Activated B cell treated with CpG ODN at 0.5 μM for 24 hours (primary cell): ENCODE data around the gene PLCB4. TPM values are rescaled to one million over a fixed set of nuclear protein-coding genes. Genes with fewer than 3 reads are reported as not detected.

Source experiments
- ATAC-seq: fragments of 200-7000 bp; cut with Tn5 transposase; one replicate; pipeline ENCODE4 v1.10.0; 2021; ENCODE audit warnings: low read depth, mild to moderate bottlenecking, moderate library complexity
- CTCF ChIA-PET: fragments of 350-600 bp; sonication (Branson Sonifier 250); formaldehyde crosslinking; loops from one replicate; lab custom pipeline; 2021; ENCODE audit warnings: antibody characterized with exemption; lab: Charles Lee
- POLR2A ChIA-PET: fragments of 350-600 bp; sonication (Branson Sonifier 250); formaldehyde crosslinking; loops from one replicate; lab custom pipeline; 2021; ENCODE audit warnings: antibody characterized with exemption; lab: Charles Lee
- DNase-seq: peaks from one replicate; pipeline ENCODE4 v3.0.0; 2022
- H3K27ac Mint-ChIP-seq: one replicate; pipeline ENCODE4 v1.8.0; 2020; ENCODE audit warnings: mixed read lengths
- H3K27me3 Mint-ChIP-seq: one replicate; pipeline ENCODE4 v1.8.0; 2021; ENCODE audit warnings: mixed read lengths
- H3K36me3 Mint-ChIP-seq: one replicate; pipeline ENCODE4 v1.8.0; 2021; ENCODE audit warnings: low read depth, mixed read lengths
- H3K4me1 Mint-ChIP-seq: one replicate; pipeline ENCODE4 v1.8.0; 2021; ENCODE audit warnings: mixed read lengths
- H3K4me3 Mint-ChIP-seq: one replicate; pipeline ENCODE4 v1.8.0; 2020; ENCODE audit warnings: mild to moderate bottlenecking, mixed read lengths
- H3K9me3 Mint-ChIP-seq: one replicate; pipeline ENCODE4 v1.8.0; 2020; ENCODE audit warnings: mixed read lengths
- intact Hi-C: fragments of 100-400 bp; cut with micrococcal nuclease; formaldehyde crosslinking; loops from one replicate; pipeline ENCODE4 v1.15.1; 2024
- total RNA-seq: library from RNA; stranded (reverse); gene quantifications from 2 replicates; pipeline ENCODE4 v1.2.3, GENCODE V29; 2022
- TF ChIP-seq, protein P1 (sequence below): fragments of 200-600 bp; IDR thresholded peaks from one replicate; pipeline ENCODE4 v1.8.0; 2022; ENCODE audit warnings: antibody characterized with exemption, mild to moderate bottlenecking

The PLCB4 gene
- total RNA-seq, 1 donor from 2014 or later: not detected

DNA sequence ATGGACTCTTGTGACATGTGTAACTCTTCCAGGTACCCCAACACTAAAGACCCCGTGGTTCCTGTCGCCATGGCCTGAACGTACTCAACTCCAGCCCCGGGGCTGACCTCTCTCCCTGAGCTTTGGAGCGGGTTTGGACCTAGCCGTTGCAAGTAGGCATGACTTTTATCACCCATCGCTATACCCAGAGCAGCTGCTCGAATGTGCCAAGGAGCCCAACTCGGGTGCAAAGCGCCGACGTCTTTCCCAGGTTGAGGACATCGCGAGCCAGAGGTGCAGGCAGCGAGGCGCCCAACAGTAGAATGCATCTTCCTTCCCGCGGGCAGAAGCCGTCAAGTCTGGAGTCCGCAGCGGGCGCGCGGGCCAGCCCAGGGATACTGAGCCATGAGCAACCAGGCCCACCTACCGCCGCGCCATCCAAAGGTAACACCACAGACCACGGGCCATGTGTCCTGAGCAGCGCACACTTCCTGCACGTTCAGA is 439.9 kb downstream of the PLCB4 start:
- intact Hi-C loops: no loop called here
- Mint-ChIP-seq H3K27ac (no peak overlapping the region), H3K4me3 (no peak overlapping the region), H3K9me3 (no peaks in the 10 kb centered on the region), H3K27me3 (peaks cover 48% of the 10 kb centered on the region), H3K4me1 (peaks cover 27% of the 10 kb centered on the region), H3K36me3 (no peaks in the 10 kb centered on the region)
- DNase-seq (no peak), ATAC-seq (no peak)
- TF ChIP-seq, protein P1, sequence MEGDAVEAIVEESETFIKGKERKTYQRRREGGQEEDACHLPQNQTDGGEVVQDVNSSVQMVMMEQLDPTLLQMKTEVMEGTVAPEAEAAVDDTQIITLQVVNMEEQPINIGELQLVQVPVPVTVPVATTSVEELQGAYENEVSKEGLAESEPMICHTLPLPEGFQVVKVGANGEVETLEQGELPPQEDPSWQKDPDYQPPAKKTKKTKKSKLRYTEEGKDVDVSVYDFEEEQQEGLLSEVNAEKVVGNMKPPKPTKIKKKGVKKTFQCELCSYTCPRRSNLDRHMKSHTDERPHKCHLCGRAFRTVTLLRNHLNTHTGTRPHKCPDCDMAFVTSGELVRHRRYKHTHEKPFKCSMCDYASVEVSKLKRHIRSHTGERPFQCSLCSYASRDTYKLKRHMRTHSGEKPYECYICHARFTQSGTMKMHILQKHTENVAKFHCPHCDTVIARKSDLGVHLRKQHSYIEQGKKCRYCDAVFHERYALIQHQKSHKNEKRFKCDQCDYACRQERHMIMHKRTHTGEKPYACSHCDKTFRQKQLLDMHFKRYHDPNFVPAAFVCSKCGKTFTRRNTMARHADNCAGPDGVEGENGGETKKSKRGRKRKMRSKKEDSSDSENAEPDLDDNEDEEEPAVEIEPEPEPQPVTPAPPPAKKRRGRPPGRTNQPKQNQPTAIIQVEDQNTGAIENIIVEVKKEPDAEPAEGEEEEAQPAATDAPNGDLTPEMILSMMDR: no peak
- POLR2A ChIA-PET: no interaction called here
- CTCF ChIA-PET: no interaction called here

GRCh38 chr20:9509246-9509645 is 440.4 kb downstream of the PLCB4 start:
- POLR2A ChIA-PET: no interaction called here
- no peaks in the 10 kb centered on the region for H3K36me3 Mint-ChIP-seq
- H3K27ac Mint-ChIP-seq: no peak overlapping the region
- peaks cover 29% of the 10 kb centered on the region for H3K4me1 Mint-ChIP-seq
- ATAC-seq: no peak
- TF ChIP-seq, protein P1: no peak
- intact Hi-C loops: no loop called here
- DNase-seq: no peak
- no peak overlapping the region for H3K4me3 Mint-ChIP-seq
- CTCF ChIA-PET: no interaction called here
- H3K9me3 Mint-ChIP-seq: no peaks in the 10 kb centered on the region
- peaks cover 46% of the 10 kb centered on the region for H3K27me3 Mint-ChIP-seq

GRCh38 chr20:9510911-9511310 is 442.0 kb downstream of the PLCB4 start:
- H3K4me3 Mint-ChIP-seq: no peak overlapping the region
- peaks cover 43% of the 10 kb centered on the region for H3K4me1 Mint-ChIP-seq
- peaks cover 49% of the 10 kb centered on the region for H3K27me3 Mint-ChIP-seq
- intact Hi-C loops: no loop called here
- CTCF ChIA-PET: no interaction called here
- DNase-seq (no peak), ATAC-seq (no peak)
- H3K36me3 Mint-ChIP-seq: no peaks in the 10 kb centered on the region
- no peak overlapping the region for H3K27ac Mint-ChIP-seq
- TF ChIP-seq, protein P1: no peak
- POLR2A ChIA-PET: no interaction called here
- H3K9me3 Mint-ChIP-seq: no peaks in the 10 kb centered on the region

GRCh38 chr20:9514072-9514460 is 445.2 kb downstream of the PLCB4 start:
- peak overlapping the region; percentile 61 for H3K4me3 Mint-ChIP-seq
- TF ChIP-seq, protein P1: no peak
- ATAC-seq (no peak), DNase-seq (no peak)
- intact Hi-C loops: no loop called here
- no peaks in the 10 kb centered on the region for H3K9me3 Mint-ChIP-seq
- CTCF ChIA-PET: no interaction called here
- H3K36me3 Mint-ChIP-seq: no peaks in the 10 kb centered on the region
- POLR2A ChIA-PET: no interaction called here
- H3K27me3 Mint-ChIP-seq: peaks cover 49% of the 10 kb centered on the region
- H3K4me1 Mint-ChIP-seq: peaks cover 36% of the 10 kb centered on the region
- no peak overlapping the region for H3K27ac Mint-ChIP-seq

- intact Hi-C loops: no loop called here
Observed at GRCh38 chr20:9514461-9515213, 445.8 kb downstream of the PLCB4 start, which contains the start of gene LAMP5. Gene LAMP5 (plus strand): TSS chr20:9514590. CDS start chr20:9514853, 263 bp downstream.

More at GRCh38 chr20:9514461-9515213, 445.8 kb downstream of the PLCB4 start, which contains the start of gene LAMP5:
- TF ChIP-seq, protein P1: no peak
- Mint-ChIP-seq H3K27me3 (peaks cover 46% of the 10 kb centered on the region), H3K9me3 (no peaks in the 10 kb centered on the region), H3K27ac (no peak within 1 kb of the TSS), H3K4me3 (peak within 1 kb of the TSS; percentile 61), H3K4me1 (peaks cover 32% of the 10 kb centered on the region), H3K36me3 (no peaks in the 10 kb centered on the region)
- DNase-seq: no peak
- ATAC-seq: no peak
- CTCF ChIA-PET: no interaction called here
- POLR2A ChIA-PET: no interaction called here
